ENCODE results near the gene SSTR3. TPM values are rescaled to one million over a fixed set of nuclear protein-coding genes. Genes with fewer than 3 reads are reported as not detected.

Gene SSTR3
- total RNA-seq, 2 donors from 2014 or later: 0.11 to 0.29 TPM

DNA sequence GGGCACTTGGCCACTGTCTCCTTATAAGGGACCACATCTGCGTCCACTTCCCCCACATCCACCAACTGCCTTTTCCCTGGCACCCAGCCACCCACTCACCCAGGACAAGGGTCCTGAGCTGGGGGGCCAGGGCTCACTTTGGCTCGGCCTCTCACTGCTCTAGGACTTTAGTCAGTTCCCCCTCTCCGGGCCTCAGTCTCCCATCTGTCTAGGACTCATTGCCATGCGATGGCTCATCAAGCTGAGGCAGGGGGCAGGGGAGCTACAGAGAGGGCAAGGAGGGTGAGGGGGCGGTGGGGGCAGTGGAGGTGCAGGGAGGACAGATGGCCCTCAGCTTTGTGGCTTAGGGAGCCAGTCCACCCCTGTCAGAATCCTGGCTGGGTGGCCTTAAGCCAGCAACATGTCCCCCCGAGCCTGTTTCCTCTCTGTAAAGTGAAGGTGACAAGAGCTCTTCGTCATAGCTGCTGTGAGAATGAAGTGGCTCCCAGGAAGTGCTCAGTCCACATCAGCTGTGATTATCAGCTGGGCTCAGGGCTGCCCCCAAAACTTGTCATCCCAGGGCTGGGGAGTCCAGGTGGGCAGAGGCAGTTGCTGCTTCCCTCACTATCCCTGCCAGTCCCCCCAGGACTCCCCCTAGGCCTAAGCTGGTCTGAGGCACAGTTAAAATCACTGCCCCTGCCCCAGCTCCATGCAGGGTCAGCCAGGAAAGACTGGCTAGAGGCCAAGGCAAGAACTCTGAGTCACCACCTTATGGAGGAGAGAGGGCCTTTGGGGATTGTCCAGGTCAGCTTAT is 16.9 kb upstream of the SSTR3 start:
- H3K4me1 Mint-ChIP-seq (ENCODE audit: low read depth in 2 of 2): peaks cover 78 to 81% of the 10 kb centered on the region in 2 donors
- ATAC-seq (peak; percentile 69 to 70), DNase-seq (ENCODE audit: low spot score) (peak; percentile 79)
- H3K9me3 Mint-ChIP-seq: no peaks in the 10 kb centered on the region
- H3K27me3 Mint-ChIP-seq: no peaks in the 10 kb centered on the region
- peak overlapping the region; percentile 84 for H3K4me3 Mint-ChIP-seq
- peaks cover 20% of the 10 kb centered on the region for H3K36me3 Mint-ChIP-seq
- peak overlapping the region; percentile 99 to 100 for H3K27ac Mint-ChIP-seq

DNA sequence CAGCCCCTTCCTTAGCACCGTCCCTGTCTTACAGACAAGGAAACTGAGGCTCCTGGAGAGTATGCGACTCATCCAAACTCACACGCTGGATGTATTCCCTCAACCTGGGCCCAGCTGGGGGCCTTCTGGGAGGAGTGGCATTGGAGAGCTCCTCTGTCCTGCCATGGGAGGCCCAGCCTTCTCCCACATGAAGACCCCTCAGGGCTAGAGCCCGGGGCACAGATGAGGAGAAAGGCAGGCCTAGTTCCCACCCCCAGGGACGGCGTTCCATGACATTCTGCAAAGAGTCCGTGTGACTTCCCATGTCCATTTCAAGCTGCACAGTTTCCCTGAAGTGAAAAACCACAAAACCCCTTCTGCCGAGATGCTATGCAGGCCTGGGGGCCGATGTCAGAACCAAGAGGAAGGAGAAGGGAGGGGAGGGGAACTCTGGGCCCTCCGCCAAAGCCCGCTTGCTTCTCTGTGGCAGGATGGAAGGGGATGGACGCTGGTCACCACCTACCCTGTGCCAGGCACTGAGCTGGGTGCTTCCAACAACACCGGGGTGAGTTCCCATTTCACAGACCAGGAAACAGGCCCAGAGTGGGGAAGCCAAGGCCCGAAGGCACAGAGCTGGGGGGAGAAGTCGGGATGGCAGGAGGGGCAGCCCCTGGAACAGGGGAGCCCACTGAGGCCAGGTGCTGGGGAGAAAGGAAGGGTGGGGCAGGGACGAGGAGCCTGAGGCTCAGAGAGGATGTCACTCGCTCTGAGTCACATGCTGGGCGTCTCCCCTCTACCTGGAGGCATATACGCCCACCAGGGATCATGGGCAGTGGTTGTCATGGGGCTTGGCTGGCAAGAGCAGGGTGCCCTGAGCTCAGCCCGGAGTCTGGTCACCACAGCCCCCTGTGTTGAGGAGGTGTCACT is 16.1 kb upstream of the SSTR3 start:
- DNase-seq (ENCODE audit: low spot score): peak; percentile 71
- Mint-ChIP-seq H3K36me3 (peaks cover 28% of the 10 kb centered on the region), H3K27me3 (no peaks in the 10 kb centered on the region), H3K9me3 (no peaks in the 10 kb centered on the region), H3K27ac (peak overlapping the region; percentile 99 to 100), H3K4me3 (peak overlapping the region; percentile 84), H3K4me1 (ENCODE audit: low read depth in 2 of 2) (peaks cover 82 to 84% of the 10 kb centered on the region in 2 donors)
- no peak for ATAC-seq

DNA sequence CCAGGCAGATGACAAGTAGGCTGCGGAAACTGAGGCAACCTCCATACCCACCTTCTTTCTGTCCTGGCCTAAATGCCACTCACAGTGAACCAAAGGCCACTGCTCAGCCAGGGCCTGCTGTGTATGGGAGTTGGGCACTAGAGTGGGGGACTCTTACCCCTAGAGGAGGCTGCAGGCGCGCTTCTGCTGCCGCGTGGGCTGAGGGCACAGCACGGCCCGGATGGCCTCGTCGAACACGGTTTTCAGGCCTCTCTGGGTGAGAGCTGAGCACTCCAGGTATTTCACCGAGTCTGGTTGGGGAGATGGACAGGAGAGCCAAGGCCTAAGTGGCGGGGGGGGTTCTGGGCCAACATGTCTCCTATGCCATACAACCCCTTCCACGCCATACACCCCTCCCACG is 14.2 kb upstream of the SSTR3 start:
- H3K4me1 Mint-ChIP-seq (ENCODE audit: low read depth in 2 of 2): peaks cover 83 to 87% of the 10 kb centered on the region in 2 donors
- peaks cover 1% of the 10 kb centered on the region for H3K9me3 Mint-ChIP-seq
- H3K27me3 Mint-ChIP-seq: no peaks in the 10 kb centered on the region
- H3K4me3 Mint-ChIP-seq: no peak overlapping the region
- no peak for ATAC-seq
- no peak for DNase-seq (ENCODE audit: low spot score)
- peak overlapping the region; percentile 81 to 93 for H3K27ac Mint-ChIP-seq
- H3K36me3 Mint-ChIP-seq: peaks cover 30% of the 10 kb centered on the region

DNA sequence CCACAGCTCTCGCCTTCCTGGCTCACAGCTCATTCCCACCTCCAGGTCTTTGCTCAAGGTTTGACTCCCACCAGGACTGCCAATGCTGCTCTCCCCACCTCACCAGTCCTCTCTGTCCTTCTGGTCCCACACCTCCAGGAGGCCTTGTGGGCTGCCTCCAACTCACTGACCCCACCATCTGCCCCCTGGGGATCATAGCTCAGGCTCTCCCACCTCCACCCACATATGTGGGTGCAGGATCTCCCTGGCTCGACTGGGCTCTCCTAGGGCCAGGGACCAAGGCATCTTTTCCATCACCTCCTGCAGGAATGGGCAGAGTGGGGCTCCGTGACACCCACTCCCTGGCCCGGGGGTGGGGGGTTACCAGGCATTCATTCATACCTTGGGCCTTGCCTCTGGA is 13.8 kb upstream of the SSTR3 start:
- no peak for ATAC-seq
- no peaks in the 10 kb centered on the region for H3K27me3 Mint-ChIP-seq
- H3K4me3 Mint-ChIP-seq: peak overlapping the region; percentile 49
- DNase-seq (ENCODE audit: low spot score): no peak
- H3K36me3 Mint-ChIP-seq: peaks cover 30% of the 10 kb centered on the region
- peaks cover 4% of the 10 kb centered on the region for H3K9me3 Mint-ChIP-seq
- H3K27ac Mint-ChIP-seq: peak overlapping the region; percentile 81 to 93
- H3K4me1 Mint-ChIP-seq (ENCODE audit: low read depth in 2 of 2): peaks cover 83 to 87% of the 10 kb centered on the region in 2 donors

DNA sequence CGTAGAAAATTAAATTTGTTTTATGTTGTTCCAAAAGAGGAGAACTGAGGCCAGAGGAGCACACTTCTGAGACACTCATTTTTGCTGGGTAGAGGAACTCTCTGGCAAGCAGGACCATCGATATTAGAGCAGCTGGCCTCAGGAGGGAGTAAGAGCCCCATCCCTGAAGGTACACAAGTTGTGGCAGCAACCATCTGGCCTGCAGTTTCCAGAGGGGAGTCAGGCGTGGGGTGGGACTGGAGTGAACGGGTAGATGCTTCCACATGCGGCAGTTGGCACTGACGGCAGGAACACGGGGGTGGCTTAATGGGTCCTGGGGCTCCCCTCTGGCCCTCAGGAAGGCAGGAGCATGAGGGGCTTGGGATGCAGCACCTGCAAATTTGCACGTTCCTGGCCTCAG is 13.2 kb upstream of the SSTR3 start:
- peaks cover 83 to 87% of the 10 kb centered on the region in 2 donors for H3K4me1 Mint-ChIP-seq (ENCODE audit: low read depth in 2 of 2)
- H3K27me3 Mint-ChIP-seq: no peaks in the 10 kb centered on the region
- peaks cover 30% of the 10 kb centered on the region for H3K36me3 Mint-ChIP-seq
- DNase-seq (ENCODE audit: low spot score) (no peak), ATAC-seq (no peak)
- peaks cover 8% of the 10 kb centered on the region for H3K9me3 Mint-ChIP-seq
- peak overlapping the region; percentile 81 to 93 for H3K27ac Mint-ChIP-seq
- H3K4me3 Mint-ChIP-seq: no peak overlapping the region

DNA sequence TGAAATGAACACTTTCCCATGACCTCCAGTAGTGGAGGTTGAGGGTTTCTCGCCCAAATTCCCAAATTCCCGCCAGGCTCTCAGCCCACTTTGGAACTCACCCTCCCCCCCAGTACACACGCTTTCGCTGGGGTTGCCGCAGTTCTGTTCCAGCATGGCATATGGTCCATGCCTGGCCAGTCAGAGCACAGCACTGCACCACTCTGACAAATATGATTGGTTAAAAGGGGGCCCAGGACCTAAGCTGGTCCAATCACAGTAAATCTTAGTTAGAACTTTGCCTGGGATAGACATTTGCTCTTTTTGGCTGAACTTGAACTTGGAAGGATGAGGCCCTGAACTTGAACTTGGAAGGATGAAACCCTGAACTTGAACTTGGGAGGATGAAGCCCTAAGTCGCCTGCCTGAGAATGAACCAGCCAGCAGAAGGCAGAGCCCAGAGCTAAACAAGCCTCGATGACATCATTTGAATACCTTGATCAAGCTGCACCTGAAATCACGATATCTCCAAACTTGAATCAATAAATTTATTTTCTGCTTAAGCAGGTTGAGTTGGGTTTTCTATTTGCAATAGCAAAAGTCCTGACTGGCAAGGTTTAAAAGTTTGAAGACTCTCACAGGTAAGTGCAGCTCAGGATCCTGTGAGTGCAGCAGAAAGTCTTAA is 12.6 kb upstream of the SSTR3 start:
- peaks cover 8% of the 10 kb centered on the region for H3K9me3 Mint-ChIP-seq
- peak overlapping the region; percentile 81 to 93 for H3K27ac Mint-ChIP-seq
- peak overlapping the region; percentile 67 for H3K4me3 Mint-ChIP-seq
- H3K4me1 Mint-ChIP-seq (ENCODE audit: low read depth in 2 of 2): peaks cover 82 to 86% of the 10 kb centered on the region in 2 donors
- H3K36me3 Mint-ChIP-seq: peaks cover 29% of the 10 kb centered on the region
- no peak for DNase-seq (ENCODE audit: low spot score)
- H3K27me3 Mint-ChIP-seq: no peaks in the 10 kb centered on the region
- ATAC-seq: no peak

DNA sequence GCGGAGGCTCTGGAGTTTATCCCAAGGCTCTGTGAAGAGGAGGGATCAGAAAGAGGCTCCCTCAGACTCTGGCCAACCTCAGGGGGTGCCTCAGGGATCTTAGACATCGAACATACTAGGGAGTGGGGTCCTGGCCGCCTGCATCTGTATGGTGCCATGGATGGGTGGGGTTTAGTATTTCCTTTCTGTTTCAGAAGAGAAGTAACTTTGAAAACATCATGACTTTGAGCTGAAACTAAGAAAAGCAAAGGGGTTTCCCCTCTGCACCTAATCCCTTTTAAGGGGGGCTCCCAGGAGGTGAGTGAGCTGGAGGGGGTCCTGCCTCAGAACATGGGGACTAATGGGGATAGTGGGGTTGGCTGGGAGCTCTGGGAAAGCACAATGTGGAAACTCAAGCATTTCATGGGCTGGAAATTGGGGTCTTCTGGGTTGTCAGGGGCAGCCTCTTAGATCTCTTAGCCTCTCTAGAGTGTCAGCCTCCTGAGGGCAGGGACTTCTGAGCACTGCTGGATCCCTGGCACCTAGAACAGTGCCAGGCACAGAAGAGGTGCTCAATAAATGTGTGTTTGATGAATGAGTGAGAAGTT is 11.8 kb upstream of the SSTR3 start:
- ATAC-seq: no peak
- Mint-ChIP-seq H3K9me3 (peaks cover 8% of the 10 kb centered on the region), H3K36me3 (peaks cover 29% of the 10 kb centered on the region), H3K4me1 (ENCODE audit: low read depth in 2 of 2) (peaks cover 82 to 86% of the 10 kb centered on the region in 2 donors), H3K27ac (peak overlapping the region; percentile 81 to 93), H3K4me3 (peak overlapping the region; percentile 67), H3K27me3 (no peaks in the 10 kb centered on the region)
- no peak for DNase-seq (ENCODE audit: low spot score)

DNA sequence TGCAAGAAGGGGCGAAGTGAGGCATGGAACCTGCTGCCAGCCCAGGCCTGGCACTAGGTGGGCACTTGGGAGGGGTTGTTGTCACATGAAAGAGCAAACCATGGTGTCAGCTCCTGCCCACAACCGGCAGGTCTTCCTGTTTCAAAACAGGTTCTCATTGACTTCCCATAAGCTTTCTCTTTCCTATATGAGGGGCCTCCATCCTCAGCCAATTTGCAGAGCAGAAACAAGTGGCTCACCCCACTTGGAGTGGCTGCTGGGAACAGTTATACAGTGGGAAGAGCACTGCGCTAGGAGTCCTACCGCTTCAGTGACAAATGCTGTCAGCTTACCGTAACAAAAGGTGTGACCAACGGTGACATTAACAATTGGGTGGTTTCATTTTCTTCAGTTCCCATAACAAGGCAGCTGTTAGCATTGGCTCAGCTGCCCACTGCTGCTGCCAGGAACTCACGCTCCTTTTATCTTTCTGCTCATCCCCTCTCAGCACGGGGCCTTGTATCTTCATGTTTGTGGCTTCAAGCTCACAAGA is 10.2 kb upstream of the SSTR3 start:
- DNase-seq (ENCODE audit: low spot score) (no peak), ATAC-seq (peak; percentile 81 to 84)
- H3K27ac Mint-ChIP-seq: peak overlapping the region; percentile 81 to 93
- H3K4me1 Mint-ChIP-seq (ENCODE audit: low read depth in 2 of 2): peaks cover 77 to 85% of the 10 kb centered on the region in 2 donors
- H3K27me3 Mint-ChIP-seq: no peaks in the 10 kb centered on the region
- H3K4me3 Mint-ChIP-seq: peak overlapping the region; percentile 67
- H3K36me3 Mint-ChIP-seq: peaks cover 29% of the 10 kb centered on the region
- peaks cover 8% of the 10 kb centered on the region for H3K9me3 Mint-ChIP-seq

DNA sequence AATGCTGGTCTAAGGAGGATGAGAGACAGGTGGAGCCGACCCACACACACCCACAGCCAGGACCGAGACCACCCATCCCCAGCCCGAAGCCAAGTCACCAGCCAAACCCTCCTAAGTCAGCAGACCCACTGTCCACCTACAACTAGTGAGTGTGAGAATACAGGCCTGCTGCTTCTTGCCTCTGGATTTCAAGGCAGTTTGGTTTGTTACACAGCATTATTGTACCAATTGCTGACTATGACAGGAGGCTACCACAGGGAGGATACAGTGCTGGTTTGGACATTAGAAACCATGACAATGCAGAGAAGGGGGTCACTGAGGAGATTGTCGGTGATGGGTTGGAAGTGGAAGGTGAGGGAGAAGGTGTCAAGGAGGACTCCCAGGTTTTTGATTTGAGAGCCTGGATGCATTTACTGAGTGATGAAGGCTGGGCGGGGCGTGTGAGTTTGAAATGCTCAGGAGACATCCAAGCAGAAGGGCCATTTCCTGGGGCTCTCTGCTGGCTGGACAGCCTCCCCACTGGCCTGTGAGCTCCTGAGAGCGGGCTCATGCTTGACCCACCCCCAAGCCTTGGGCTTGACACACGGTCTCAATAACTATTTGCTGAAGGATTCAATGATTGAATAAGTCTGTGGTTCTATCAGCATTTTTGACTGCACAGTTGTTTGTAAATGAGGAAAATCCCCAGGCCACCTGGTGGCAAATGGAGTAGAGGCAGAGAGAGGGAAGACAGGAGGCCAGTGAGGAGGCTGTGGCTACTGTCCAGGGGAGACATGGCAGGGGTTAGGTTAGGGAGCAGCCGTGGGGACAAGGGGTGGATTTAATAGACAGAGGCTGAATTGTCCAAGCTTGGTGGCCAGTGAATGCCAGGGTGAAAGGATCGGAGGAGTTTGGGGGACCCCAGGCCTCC is 9.4 kb upstream of the SSTR3 start:
- Mint-ChIP-seq H3K4me1 (ENCODE audit: low read depth in 2 of 2) (peaks cover 77 to 85% of the 10 kb centered on the region in 2 donors), H3K36me3 (peaks cover 29% of the 10 kb centered on the region), H3K9me3 (peaks cover 8% of the 10 kb centered on the region), H3K4me3 (peak overlapping the region; percentile 67), H3K27ac (peak overlapping the region; percentile 81 to 93), H3K27me3 (no peaks in the 10 kb centered on the region)
- no peak for DNase-seq (ENCODE audit: low spot score)
- no peak for ATAC-seq

DNA sequence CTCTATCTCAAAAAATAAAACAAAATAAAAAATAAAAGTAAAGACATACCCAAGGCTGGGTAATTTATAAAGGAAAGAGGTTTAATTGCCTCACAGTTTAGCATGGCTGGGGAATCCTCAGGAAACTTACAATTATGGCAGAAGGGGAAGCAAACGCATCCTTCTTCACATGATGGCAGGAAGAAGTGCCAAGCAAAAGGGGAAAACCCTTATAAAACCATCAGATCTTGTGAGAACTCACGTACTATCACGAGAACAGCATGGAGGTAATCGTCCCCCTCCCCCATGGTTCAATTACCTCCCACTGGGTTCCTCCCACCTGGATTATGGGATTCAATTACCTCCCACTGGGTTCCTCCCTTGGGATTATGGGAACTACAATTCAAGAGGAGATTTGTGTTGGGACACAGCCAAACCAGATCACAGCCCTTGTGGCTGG is 8.3 kb upstream of the SSTR3 start:
- H3K4me1 Mint-ChIP-seq (ENCODE audit: low read depth in 2 of 2): peaks cover 71 to 74% of the 10 kb centered on the region in 2 donors
- no peaks in the 10 kb centered on the region for H3K27me3 Mint-ChIP-seq
- H3K27ac Mint-ChIP-seq: peak overlapping the region; percentile 81 to 93
- ATAC-seq: no peak
- H3K36me3 Mint-ChIP-seq: peaks cover 24% of the 10 kb centered on the region
- peak overlapping the region; percentile 48 for H3K4me3 Mint-ChIP-seq
- peaks cover 8% of the 10 kb centered on the region for H3K9me3 Mint-ChIP-seq
- DNase-seq (ENCODE audit: low spot score): no peak

DNA sequence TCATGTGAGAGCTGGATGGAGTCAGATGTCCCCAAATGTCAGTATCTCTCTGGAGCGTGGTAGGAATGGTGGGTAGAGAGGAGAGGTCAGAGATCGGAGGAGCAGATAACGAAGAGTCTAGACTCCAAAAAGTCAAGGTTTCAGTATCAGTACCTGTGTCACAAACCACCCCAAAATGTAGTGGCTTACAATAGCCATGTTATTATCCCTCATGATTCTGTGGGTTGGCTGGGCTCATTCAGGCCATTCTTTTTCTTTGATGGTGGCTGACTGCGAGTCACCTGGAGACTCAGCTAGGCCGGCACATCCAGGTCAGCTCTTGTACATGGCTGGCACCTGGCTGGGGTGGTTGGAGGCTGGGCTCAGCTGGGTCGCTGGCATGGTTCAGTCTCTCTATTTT is 7.3 kb upstream of the SSTR3 start:
- Mint-ChIP-seq H3K9me3 (peaks cover 8% of the 10 kb centered on the region), H3K4me1 (ENCODE audit: low read depth in 2 of 2) (peaks cover 61 to 64% of the 10 kb centered on the region in 2 donors), H3K4me3 (peak overlapping the region; percentile 27), H3K36me3 (peaks cover 16% of the 10 kb centered on the region), H3K27ac (peak overlapping the region; percentile 81 to 93), H3K27me3 (no peaks in the 10 kb centered on the region)
- ATAC-seq: no peak
- no peak for DNase-seq (ENCODE audit: low spot score)

DNA sequence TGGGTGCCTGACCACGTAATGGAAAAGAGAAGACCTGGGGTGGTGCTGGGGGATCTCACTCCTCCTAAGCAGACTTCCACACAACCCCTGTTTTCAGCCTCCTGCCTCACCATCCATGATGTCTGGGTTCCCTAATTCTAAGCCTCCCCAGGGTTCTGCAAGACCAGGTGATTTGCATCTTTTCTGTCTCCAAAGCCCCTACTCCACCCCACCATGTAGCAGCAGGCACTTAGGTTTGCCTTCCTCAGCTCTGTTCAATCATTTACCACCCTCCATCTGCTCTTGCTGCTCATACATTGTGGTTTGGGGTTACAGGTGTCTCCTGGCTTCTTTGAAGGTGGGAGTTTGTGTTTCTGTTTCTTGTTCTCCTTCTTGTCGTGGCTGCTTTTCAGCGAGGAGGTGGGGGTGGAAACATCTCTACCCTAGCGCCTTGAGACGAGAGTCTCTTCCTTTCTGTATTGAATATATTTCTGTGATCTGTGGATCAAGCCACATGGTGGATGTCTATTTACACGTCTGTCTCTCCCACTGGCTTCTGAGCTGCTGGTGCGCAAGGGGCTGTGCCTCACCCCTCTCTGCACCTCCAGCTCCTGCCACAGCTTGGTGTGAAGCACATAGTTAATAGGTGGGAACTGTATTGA is 6.6 kb upstream of the SSTR3 start:
- no peaks in the 10 kb centered on the region for H3K27me3 Mint-ChIP-seq
- H3K27ac Mint-ChIP-seq: peak overlapping the region; percentile 81 to 93
- H3K4me3 Mint-ChIP-seq: peak overlapping the region; percentile 27
- no peak for DNase-seq (ENCODE audit: low spot score)
- H3K4me1 Mint-ChIP-seq (ENCODE audit: low read depth in 2 of 2): peaks cover 55 to 58% of the 10 kb centered on the region in 2 donors
- peak; percentile 28 to 41 for ATAC-seq
- H3K9me3 Mint-ChIP-seq: peaks cover 8% of the 10 kb centered on the region
- peaks cover 12% of the 10 kb centered on the region for H3K36me3 Mint-ChIP-seq

Measured in natural killer cell treated with Interleukin-12 subunit alpha and Interleukin-12 subunit beta and Interleukin-15 and Interleukin-18, amount 100 ng/mL, for 72 hours (primary cell).